ENCODE measurements around the gene TECTA. TPM values are rescaled to one million over a fixed set of nuclear protein-coding genes. Genes with fewer than 3 reads are reported as not detected.

TECTA gene
- total and polyA plus RNA-seq, 9 donors: 0.53 to 1.3 (median 0.97) TPM

DNA sequence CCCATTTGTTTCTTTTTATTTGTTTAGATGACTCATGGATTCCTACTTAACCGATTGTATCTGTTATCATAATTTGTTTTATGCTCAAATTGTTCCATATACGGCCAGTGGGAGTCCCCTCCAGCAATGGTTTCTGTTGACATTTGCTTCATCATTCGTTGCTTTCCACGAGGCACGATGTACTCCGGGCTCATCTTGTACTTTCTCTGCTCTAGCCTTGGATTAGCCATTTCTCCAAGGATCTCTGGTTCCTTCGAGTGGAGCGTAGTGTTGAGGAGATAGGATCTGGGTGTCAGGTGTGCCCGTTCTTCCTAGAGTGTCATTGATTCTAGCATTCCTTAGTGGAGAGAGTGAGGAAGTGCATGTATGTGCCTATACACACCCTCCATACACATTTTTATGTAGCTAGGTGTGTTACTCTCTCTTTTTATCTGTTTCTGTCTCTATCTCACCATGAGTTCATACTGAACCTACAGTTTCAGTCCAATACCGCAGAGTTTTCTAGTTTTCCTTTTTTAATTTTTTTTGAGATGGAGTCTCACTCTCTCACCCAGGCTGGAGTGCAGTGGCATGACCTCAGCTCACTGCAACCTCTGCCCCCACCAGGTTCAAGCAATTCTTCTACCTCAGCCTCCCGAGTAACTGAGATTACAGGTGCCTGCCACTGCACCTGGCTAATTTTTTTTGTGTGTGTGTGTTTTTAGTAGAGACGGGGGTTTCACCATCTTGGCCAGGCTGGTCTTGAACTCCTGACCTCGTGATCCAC is 31.4 kb downstream of the TECTA start:
- Histone ChIP-seq H3K4me3 (no peak overlapping the region), H3K36me3 (no peaks in the 10 kb centered on the region), H3K27me3 (no peaks in the 10 kb centered on the region), H3K27ac (no peak overlapping the region), H3K4me1 (ENCODE audit: insufficient read depth) (no peaks in the 10 kb centered on the region), H3K9me3 (no peaks in the 10 kb centered on the region)
- intact Hi-C loops (cut with DNase I): no loop called here
- no peak for DNase-seq
- TF ChIP-seq POLR2A (IDR thresholded peaks at IDR 0.05): no peak
- TF ChIP-seq, protein P1, sequence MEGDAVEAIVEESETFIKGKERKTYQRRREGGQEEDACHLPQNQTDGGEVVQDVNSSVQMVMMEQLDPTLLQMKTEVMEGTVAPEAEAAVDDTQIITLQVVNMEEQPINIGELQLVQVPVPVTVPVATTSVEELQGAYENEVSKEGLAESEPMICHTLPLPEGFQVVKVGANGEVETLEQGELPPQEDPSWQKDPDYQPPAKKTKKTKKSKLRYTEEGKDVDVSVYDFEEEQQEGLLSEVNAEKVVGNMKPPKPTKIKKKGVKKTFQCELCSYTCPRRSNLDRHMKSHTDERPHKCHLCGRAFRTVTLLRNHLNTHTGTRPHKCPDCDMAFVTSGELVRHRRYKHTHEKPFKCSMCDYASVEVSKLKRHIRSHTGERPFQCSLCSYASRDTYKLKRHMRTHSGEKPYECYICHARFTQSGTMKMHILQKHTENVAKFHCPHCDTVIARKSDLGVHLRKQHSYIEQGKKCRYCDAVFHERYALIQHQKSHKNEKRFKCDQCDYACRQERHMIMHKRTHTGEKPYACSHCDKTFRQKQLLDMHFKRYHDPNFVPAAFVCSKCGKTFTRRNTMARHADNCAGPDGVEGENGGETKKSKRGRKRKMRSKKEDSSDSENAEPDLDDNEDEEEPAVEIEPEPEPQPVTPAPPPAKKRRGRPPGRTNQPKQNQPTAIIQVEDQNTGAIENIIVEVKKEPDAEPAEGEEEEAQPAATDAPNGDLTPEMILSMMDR (IDR thresholded peaks at IDR 0.05): no peak
- no peak for TF ChIP-seq EP300 (IDR thresholded peaks at IDR 0.05)
- 74 to 81% (median 80%) methylated on average over 13 of the region's 13 CpGs for WGBS, 3 donors

DNA sequence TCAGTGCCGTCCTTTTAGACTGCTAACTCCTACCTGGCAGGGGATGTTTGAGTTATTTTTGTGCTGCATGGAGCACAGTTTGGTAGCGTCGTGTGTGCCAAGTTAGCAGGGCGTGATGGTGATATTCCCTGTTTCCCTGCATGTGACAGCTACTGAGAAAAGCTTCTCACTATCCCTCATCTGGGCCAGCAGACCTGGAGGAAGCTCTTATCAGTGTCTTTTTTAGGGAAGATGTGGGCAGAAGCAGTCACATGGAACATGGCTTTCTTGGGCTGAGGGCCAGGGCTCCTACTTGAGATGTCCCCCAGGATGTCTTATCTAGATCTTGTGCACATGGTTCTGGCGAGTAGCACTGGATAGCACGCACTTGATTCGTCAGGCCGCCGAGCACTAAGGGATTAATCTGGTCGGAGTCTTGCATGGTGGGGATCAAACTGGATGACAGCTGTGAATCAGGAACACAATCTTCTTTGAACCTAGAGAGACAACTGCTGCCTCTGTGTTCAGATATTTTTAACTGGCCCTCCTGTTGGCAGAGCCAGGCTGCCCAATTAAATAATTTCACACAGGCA is 33.8 kb downstream of the TECTA start:
- H3K4me1 ChIP-seq (ENCODE audit: insufficient read depth): no peaks in the 10 kb centered on the region
- WGBS, 3 donors: 79 to 83% (median 82%) methylated on average over 10 of the region's 10 CpGs
- H3K9me3 ChIP-seq: no peaks in the 10 kb centered on the region
- intact Hi-C loops (cut with DNase I): no loop called here
- no peaks in the 10 kb centered on the region for H3K27me3 ChIP-seq
- H3K27ac ChIP-seq: no peak overlapping the region
- DNase-seq: no peak
- no peaks in the 10 kb centered on the region for H3K36me3 ChIP-seq
- H3K4me3 ChIP-seq: no peak overlapping the region
- TF ChIP-seq POLR2A (IDR thresholded peaks at IDR 0.05): no peak
- TF ChIP-seq, protein P1 (IDR thresholded peaks at IDR 0.05): no peak
- no peak for TF ChIP-seq EP300 (IDR thresholded peaks at IDR 0.05)

DNA sequence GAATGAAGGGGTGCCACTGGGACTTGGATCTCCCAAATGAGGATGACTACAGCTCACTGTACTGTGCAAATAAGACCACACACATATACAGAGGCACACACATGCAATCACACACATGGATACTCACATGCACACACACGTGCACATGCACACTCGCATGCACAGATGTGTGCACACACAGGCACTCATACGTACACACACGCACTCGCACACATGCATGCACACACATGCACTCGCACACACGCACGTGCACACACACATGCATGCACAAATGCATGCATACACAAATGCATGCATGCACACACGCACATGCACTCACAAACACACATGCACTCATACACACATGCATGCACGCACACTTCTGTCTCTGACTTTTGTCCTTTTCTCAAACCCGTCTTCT is 36.0 kb downstream of the TECTA start:
- no peaks in the 10 kb centered on the region for H3K36me3 ChIP-seq
- no peaks in the 10 kb centered on the region for H3K27me3 ChIP-seq
- no peak overlapping the region for H3K27ac ChIP-seq
- H3K4me1 ChIP-seq (ENCODE audit: insufficient read depth): no peaks in the 10 kb centered on the region
- intact Hi-C loops (cut with DNase I): no loop called here
- 88 to 97% (median 95%) methylated on average over 11 of the region's 11 CpGs for WGBS, 3 donors
- no peak overlapping the region for H3K4me3 ChIP-seq
- TF ChIP-seq POLR2A (IDR thresholded peaks at IDR 0.05) (no peak), EP300 (IDR thresholded peaks at IDR 0.05) (no peak)
- TF ChIP-seq, protein P1 (IDR thresholded peaks at IDR 0.05): no peak
- DNase-seq: no peak
- no peaks in the 10 kb centered on the region for H3K9me3 ChIP-seq

DNA sequence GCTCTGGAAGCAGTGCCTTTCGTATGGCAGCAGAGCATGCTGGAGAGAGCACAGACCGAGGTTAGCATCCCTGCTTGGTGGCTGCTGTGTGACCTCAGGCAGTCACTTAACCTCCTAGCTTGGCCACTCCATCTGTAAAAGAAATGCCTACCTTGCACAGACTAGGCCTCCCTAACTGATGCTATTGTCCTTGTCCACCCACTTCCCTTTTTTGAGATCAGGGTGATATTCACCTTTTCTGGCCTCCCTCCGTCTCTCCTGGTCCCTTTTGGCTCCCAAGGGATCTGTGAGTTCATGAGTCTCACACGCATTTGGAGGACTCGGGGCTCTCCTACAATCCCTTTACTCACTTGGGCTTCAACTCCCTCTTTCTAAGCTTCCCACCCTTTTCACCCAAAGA is 37.2 kb downstream of the TECTA start:
- no peaks in the 10 kb centered on the region for H3K36me3 ChIP-seq
- no peak for TF ChIP-seq EP300 (IDR thresholded peaks at IDR 0.05)
- no peaks in the 10 kb centered on the region for H3K9me3 ChIP-seq
- intact Hi-C loops (cut with DNase I): no loop called here
- no peaks in the 10 kb centered on the region for H3K4me1 ChIP-seq (ENCODE audit: insufficient read depth)
- no peaks in the 10 kb centered on the region for H3K27me3 ChIP-seq
- H3K27ac ChIP-seq: no peak overlapping the region
- no peak for DNase-seq
- no peak overlapping the region for H3K4me3 ChIP-seq
- 92 to 96% (median 96%) methylated on average over 5 of the region's 5 CpGs for WGBS, 3 donors

DNA sequence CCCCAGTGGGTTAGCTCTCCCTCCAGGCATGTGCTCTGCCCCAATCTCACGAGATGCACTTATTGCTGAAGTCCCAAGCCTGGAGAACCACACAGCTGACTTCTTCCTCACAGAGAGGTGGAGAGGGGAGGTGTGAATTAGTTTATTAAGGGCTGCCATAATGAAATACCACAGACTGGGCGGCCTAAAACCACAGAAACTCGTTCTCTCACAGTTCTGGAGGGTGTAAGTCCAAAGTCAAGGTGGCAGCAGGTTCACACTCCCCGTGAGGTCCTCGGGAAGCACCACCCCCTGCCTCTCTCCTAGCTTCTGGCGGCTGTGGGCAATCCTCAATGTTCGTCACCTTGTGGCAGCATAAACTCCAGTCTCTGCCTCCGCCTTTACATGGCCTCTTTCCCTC is 39.3 kb downstream of the TECTA start:
- TF ChIP-seq POLR2A (IDR thresholded peaks at IDR 0.05) (no peak), EP300 (IDR thresholded peaks at IDR 0.05) (no peak)
- TF ChIP-seq, protein P1 (IDR thresholded peaks at IDR 0.05): no peak
- DNase-seq: no peak
- intact Hi-C loops (cut with DNase I): no loop called here
- 54 to 75% (median 73%) methylated on average over 8 of the region's 8 CpGs for WGBS, 3 donors
- H3K4me3 ChIP-seq: no peak overlapping the region
- no peak overlapping the region for H3K27ac ChIP-seq
- no peaks in the 10 kb centered on the region for H3K4me1 ChIP-seq (ENCODE audit: insufficient read depth)
- no peaks in the 10 kb centered on the region for H3K36me3 ChIP-seq
- H3K27me3 ChIP-seq: no peaks in the 10 kb centered on the region
- H3K9me3 ChIP-seq: no peaks in the 10 kb centered on the region
